WTC11 (cell line): ENCODE results near the gene MYOF. TPM values are rescaled to one million over a fixed set of nuclear protein-coding genes. Genes with fewer than 3 reads are reported as not detected.

Experiments used
- ATAC-seq: fragments of 200-7000 bp; cut with Tn5 transposase; 2 replicates; pipeline ENCODE4 v1.10.0; 2021; ENCODE audit warnings: mild to moderate bottlenecking, moderate library complexity
- CTCF ChIA-PET: fragments of 300-600 bp; sonication (Branson Sonifier 250); formaldehyde crosslinking; loops from one replicate; lab custom pipeline; 2021; ENCODE audit warnings: antibody characterized with exemption; lab: Charles Lee
- POLR2A ChIA-PET: fragments of 350-600 bp; sonication (Branson Sonifier 250); formaldehyde crosslinking; loops from one replicate; lab custom pipeline; 2021; ENCODE audit warnings: antibody characterized with exemption; lab: Charles Lee
- DNase-seq: peaks from one replicate; pipeline ENCODE4 v3.0.0; 2021; ENCODE audit warnings: low spot score
- H3K27ac Mint-ChIP-seq: 2 replicates; pipeline ENCODE4 v1.8.0; 2021; ENCODE audit warnings: mixed read lengths
- H3K27me3 Mint-ChIP-seq: 2 replicates; pipeline ENCODE4 v1.8.0; 2021; ENCODE audit warnings: low read depth, mild to moderate bottlenecking, moderate library complexity, mixed read lengths
- H3K36me3 Mint-ChIP-seq: 2 replicates; pipeline ENCODE4 v1.8.0; 2021; ENCODE audit warnings: mixed read lengths
- H3K4me1 Mint-ChIP-seq: 2 replicates; pipeline ENCODE4 v1.8.0; 2022; ENCODE audit warnings: mixed read lengths
- H3K4me3 Mint-ChIP-seq: 2 replicates; pipeline ENCODE4 v1.8.0; 2021; ENCODE audit warnings: mild to moderate bottlenecking, moderate library complexity, mixed read lengths
- H3K9me3 Mint-ChIP-seq: 2 replicates; pipeline ENCODE4 v1.8.0; 2021; ENCODE audit warnings: mixed read lengths
- ATF1 ChIP-seq: sonication (generic); formaldehyde crosslinking; IDR thresholded peaks from 2 replicates; pipeline ENCODE4 v1.8.1; 2023; ENCODE audit warnings: mild to moderate bottlenecking, moderate library complexity, missing genetic modification reagents
- CBFB ChIP-seq: sonication (generic); formaldehyde crosslinking; IDR thresholded peaks from 2 replicates; pipeline ENCODE4 v1.8.1; 2022; ENCODE audit warnings: mild to moderate bottlenecking, low read depth, missing genetic modification reagents
- ELF4 ChIP-seq: sonication (generic); formaldehyde crosslinking; IDR thresholded peaks from 2 replicates; pipeline ENCODE4 v1.8.1; 2022; ENCODE audit warnings: low read depth, mild to moderate bottlenecking, moderate library complexity, missing genetic modification reagents
- EMX1 ChIP-seq: fragments of 250-450 bp; sonication (Bioruptor Pico); IDR thresholded peaks from 2 replicates; pipeline ENCODE4 v1.8.0; 2021; ENCODE audit warnings: mild to moderate bottlenecking
- FOXK1 ChIP-seq: sonication (generic); formaldehyde crosslinking; IDR thresholded peaks from 2 replicates; pipeline ENCODE4 v1.8.0; 2022; ENCODE audit warnings: mild to moderate bottlenecking, moderate library complexity, missing genetic modification reagents
- JAZF1 ChIP-seq: fragments of 250-450 bp; sonication (Bioruptor Pico); IDR thresholded peaks from 2 replicates; pipeline ENCODE4 v1.9.0; 2021; ENCODE audit warnings: moderate library complexity, mild to moderate bottlenecking, inconsistent platforms
- NFYB ChIP-seq: sonication (generic); formaldehyde crosslinking; conservative IDR thresholded peaks from 2 replicates; pipeline ENCODE4 v1.8.0; 2022; ENCODE audit warnings: low read depth, missing genetic modification reagents
- OVOL2 ChIP-seq: fragments of 250-450 bp; sonication (Bioruptor Pico); IDR thresholded peaks from 2 replicates; pipeline ENCODE4 v1.9.0; 2021; ENCODE audit warnings: mild to moderate bottlenecking, borderline replicate concordance
- PRRX2 ChIP-seq: fragments of 250-450 bp; sonication (Bioruptor Pico); IDR thresholded peaks from 2 replicates; pipeline ENCODE4 v1.8.0; 2021; ENCODE audit warnings: mild to moderate bottlenecking
- RELA ChIP-seq: sonication (generic); formaldehyde crosslinking; IDR thresholded peaks from 2 replicates; pipeline ENCODE4 v1.8.1; 2022; ENCODE audit warnings: missing genetic modification reagents, mild to moderate bottlenecking, borderline replicate concordance
- SOX15 ChIP-seq: fragments of 250-450 bp; sonication (Bioruptor Pico); IDR thresholded peaks from 2 replicates; pipeline ENCODE4 v1.9.0; 2021; ENCODE audit warnings: mild to moderate bottlenecking
- SP1 ChIP-seq: sonication (generic); formaldehyde crosslinking; conservative IDR thresholded peaks from 2 replicates; pipeline ENCODE4 v1.8.1; 2022; ENCODE audit warnings: missing genetic modification reagents
- ZNF121 ChIP-seq: sonication (generic); formaldehyde crosslinking; IDR thresholded peaks from 2 replicates; pipeline ENCODE4 v1.8.0; 2023; ENCODE audit warnings: missing genetic modification reagents
- ZNF138 ChIP-seq: sonication (generic); formaldehyde crosslinking; conservative IDR thresholded peaks from 2 replicates; pipeline ENCODE4 v1.8.1; 2022; ENCODE audit warnings: mild to moderate bottlenecking, moderate library complexity, missing genetic modification reagents
- ZNF219 ChIP-seq: sonication (generic); formaldehyde crosslinking; IDR thresholded peaks from 2 replicates; pipeline ENCODE4 v1.8.0; 2023; ENCODE audit warnings: missing genetic modification reagents, mild to moderate bottlenecking, borderline replicate concordance
- ZNF232 ChIP-seq: sonication (generic); formaldehyde crosslinking; IDR thresholded peaks from 2 replicates; pipeline ENCODE4 v1.8.0; 2022; ENCODE audit warnings: mild to moderate bottlenecking, missing genetic modification reagents
- ZSCAN18 ChIP-seq: fragments of 250-450 bp; sonication (Bioruptor Pico); IDR thresholded peaks from 2 replicates; pipeline ENCODE4 v2.1.2; 2022; ENCODE audit warnings: mild to moderate bottlenecking, moderate library complexity
- total RNA-seq: library from RNA; stranded (reverse); gene quantifications from 3 replicates; pipeline ENCODE4 v1.2.3, GENCODE V29; 2021
- TF ChIP-seq, protein P1 (sequence below): sonication (generic); formaldehyde crosslinking; IDR thresholded peaks from 2 replicates; pipeline ENCODE4 v1.8.1; 2022; ENCODE audit warnings: low read depth, missing genetic modification reagents, borderline replicate concordance
- TF ChIP-seq, protein P2 (sequence below): fragments of 250-450 bp; sonication (Bioruptor Pico); IDR thresholded peaks from 2 replicates; pipeline ENCODE4 v1.9.0; 2021; ENCODE audit warnings: mild to moderate bottlenecking, borderline replicate concordance
- TF ChIP-seq, protein P3 (sequence below): sonication (generic); formaldehyde crosslinking; IDR thresholded peaks from 2 replicates; pipeline ENCODE4 v1.8.1; 2023; ENCODE audit warnings: mild to moderate bottlenecking, missing genetic modification reagents

Gene MYOF
- total RNA-seq, 1 experiment from 2014 or later = 1.8 TPM

GRCh38 chr10:93290661-93291354, 191.3 kb downstream of the MYOF start:
- Mint-ChIP-seq H3K27me3 (peaks cover 15% of the 10 kb centered on the region; the same call in 1 of the 2 replicates), H3K4me1 (peaks cover 41% of the 10 kb centered on the region), H3K9me3 (peaks cover 4% of the 10 kb centered on the region; the same call in 1 of the 2 replicates), H3K36me3 (peaks cover 4% of the 10 kb centered on the region), H3K4me3 (no peak overlapping the region), H3K27ac (peak overlapping the region; percentile 80)
- no peak for ATAC-seq
- ChIA-PET CTCF (interaction anchor here (0.6 to 3.7 kb wide), 4 partner anchors 11 to 175 kb away, joined by 3 to 24 read pairs (median 4); no protein-coding TSS in a partner anchor), POLR2A (interaction anchor here (0.6 kb wide), 1 partner anchor 519 kb away, joined by 7 read pairs; no protein-coding TSS in a partner anchor)
- no peak for TF ChIP-seq RELA (CRISPR knock-in tag)
- no peak for TF ChIP-seq ZSCAN18 (CRISPR knock-in tag)
- TF ChIP-seq OVOL2 (CRISPR knock-in tag) = no peak
- no peak for TF ChIP-seq ATF1
- no peak for TF ChIP-seq JAZF1
- TF ChIP-seq, protein P1, sequence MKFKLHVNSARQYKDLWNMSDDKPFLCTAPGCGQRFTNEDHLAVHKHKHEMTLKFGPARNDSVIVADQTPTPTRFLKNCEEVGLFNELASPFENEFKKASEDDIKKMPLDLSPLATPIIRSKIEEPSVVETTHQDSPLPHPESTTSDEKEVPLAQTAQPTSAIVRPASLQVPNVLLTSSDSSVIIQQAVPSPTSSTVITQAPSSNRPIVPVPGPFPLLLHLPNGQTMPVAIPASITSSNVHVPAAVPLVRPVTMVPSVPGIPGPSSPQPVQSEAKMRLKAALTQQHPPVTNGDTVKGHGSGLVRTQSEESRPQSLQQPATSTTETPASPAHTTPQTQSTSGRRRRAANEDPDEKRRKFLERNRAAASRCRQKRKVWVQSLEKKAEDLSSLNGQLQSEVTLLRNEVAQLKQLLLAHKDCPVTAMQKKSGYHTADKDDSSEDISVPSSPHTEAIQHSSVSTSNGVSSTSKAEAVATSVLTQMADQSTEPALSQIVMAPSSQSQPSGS (CRISPR knock-in tag) = no peak
- TF ChIP-seq EMX1 (CRISPR knock-in tag) = no peak
- no peak for TF ChIP-seq ZNF138 (CRISPR knock-in tag)
- TF ChIP-seq, protein P2, sequence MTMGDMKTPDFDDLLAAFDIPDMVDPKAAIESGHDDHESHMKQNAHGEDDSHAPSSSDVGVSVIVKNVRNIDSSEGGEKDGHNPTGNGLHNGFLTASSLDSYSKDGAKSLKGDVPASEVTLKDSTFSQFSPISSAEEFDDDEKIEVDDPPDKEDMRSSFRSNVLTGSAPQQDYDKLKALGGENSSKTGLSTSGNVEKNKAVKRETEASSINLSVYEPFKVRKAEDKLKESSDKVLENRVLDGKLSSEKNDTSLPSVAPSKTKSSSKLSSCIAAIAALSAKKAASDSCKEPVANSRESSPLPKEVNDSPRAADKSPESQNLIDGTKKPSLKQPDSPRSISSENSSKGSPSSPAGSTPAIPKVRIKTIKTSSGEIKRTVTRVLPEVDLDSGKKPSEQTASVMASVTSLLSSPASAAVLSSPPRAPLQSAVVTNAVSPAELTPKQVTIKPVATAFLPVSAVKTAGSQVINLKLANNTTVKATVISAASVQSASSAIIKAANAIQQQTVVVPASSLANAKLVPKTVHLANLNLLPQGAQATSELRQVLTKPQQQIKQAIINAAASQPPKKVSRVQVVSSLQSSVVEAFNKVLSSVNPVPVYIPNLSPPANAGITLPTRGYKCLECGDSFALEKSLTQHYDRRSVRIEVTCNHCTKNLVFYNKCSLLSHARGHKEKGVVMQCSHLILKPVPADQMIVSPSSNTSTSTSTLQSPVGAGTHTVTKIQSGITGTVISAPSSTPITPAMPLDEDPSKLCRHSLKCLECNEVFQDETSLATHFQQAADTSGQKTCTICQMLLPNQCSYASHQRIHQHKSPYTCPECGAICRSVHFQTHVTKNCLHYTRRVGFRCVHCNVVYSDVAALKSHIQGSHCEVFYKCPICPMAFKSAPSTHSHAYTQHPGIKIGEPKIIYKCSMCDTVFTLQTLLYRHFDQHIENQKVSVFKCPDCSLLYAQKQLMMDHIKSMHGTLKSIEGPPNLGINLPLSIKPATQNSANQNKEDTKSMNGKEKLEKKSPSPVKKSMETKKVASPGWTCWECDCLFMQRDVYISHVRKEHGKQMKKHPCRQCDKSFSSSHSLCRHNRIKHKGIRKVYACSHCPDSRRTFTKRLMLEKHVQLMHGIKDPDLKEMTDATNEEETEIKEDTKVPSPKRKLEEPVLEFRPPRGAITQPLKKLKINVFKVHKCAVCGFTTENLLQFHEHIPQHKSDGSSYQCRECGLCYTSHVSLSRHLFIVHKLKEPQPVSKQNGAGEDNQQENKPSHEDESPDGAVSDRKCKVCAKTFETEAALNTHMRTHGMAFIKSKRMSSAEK = no peak
- no peak for TF ChIP-seq SP1 (CRISPR knock-in tag)
- TF ChIP-seq FOXK1 (CRISPR knock-in tag) = no peak
- no peak for TF ChIP-seq CBFB (CRISPR knock-in tag)
- TF ChIP-seq, protein P3, sequence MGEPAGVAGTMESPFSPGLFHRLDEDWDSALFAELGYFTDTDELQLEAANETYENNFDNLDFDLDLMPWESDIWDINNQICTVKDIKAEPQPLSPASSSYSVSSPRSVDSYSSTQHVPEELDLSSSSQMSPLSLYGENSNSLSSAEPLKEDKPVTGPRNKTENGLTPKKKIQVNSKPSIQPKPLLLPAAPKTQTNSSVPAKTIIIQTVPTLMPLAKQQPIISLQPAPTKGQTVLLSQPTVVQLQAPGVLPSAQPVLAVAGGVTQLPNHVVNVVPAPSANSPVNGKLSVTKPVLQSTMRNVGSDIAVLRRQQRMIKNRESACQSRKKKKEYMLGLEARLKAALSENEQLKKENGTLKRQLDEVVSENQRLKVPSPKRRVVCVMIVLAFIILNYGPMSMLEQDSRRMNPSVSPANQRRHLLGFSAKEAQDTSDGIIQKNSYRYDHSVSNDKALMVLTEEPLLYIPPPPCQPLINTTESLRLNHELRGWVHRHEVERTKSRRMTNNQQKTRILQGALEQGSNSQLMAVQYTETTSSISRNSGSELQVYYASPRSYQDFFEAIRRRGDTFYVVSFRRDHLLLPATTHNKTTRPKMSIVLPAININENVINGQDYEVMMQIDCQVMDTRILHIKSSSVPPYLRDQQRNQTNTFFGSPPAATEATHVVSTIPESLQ (CRISPR knock-in tag) = no peak
- TF ChIP-seq ELF4 (CRISPR knock-in tag) = no peak
- TF ChIP-seq ZNF219 = no peak
- TF ChIP-seq NFYB (CRISPR knock-in tag) = no peak
- no peak for TF ChIP-seq PRRX2
- TF ChIP-seq SOX15 = no peak
- no peak for TF ChIP-seq ZNF232 (CRISPR knock-in tag)
- TF ChIP-seq ZNF121 (CRISPR knock-in tag) = no peak
- no peak for DNase-seq
